ENCODE results near the gene PTPRM.

The PTPRM gene

GRCh38 chr18:8307960-8308359 is 740.8 kb downstream of the PTPRM start:
- no peak for DNase-seq

GRCh38 chr18:8313043-8313442 is 745.9 kb downstream of the PTPRM start:
- DNase-seq, result no peak

- DNase-seq, result no peak
These were observed 747.0 kb downstream of the PTPRM start for GRCh38 chr18:8314124-8314523.

GRCh38 chr18:8319798-8320489 is 752.8 kb downstream of the PTPRM start:
- DNase-seq, result no peak

GRCh38 chr18:8322486-8322885 is 755.4 kb downstream of the PTPRM start:
- DNase-seq, result no peak

- no peak for DNase-seq
These were observed 757.4 kb downstream of the PTPRM start for GRCh38 chr18:8324343-8325065.

- DNase-seq, result no peak
These were observed 759.8 kb downstream of the PTPRM start for GRCh38 chr18:8326763-8327394.

GRCh38 chr18:8328126-8328525 is 761.0 kb downstream of the PTPRM start:
- DNase-seq, result no peak

GRCh38 chr18:8329186-8329771 is 762.2 kb downstream of the PTPRM start:
- no peak for DNase-seq

GRCh38 chr18:8330575-8330974 is 763.5 kb downstream of the PTPRM start:
- no peak for DNase-seq

GRCh38 chr18:8332286-8332685 is 765.2 kb downstream of the PTPRM start:
- DNase-seq, result no peak

GRCh38 chr18:8333961-8334360 is 766.8 kb downstream of the PTPRM start:
- DNase-seq, result no peak

- no peak for DNase-seq
These were observed 770.1 kb downstream of the PTPRM start for GRCh38 chr18:8337211-8337610.

GRCh38 chr18:8339210-8339609 is 772.1 kb downstream of the PTPRM start:
- no peak for DNase-seq

GRCh38 chr18:8339952-8340351 is 772.8 kb downstream of the PTPRM start:
- no peak for DNase-seq

- no peak for DNase-seq
These were observed 774.5 kb downstream of the PTPRM start for GRCh38 chr18:8341481-8342230.

GRCh38 chr18:8348051-8348720 is 781.1 kb downstream of the PTPRM start:
- DNase-seq, result peak; percentile 66

- DNase-seq, result no peak
These were observed 782.6 kb downstream of the PTPRM start for GRCh38 chr18:8349608-8350323.

GRCh38 chr18:8350628-8351027 is 783.5 kb downstream of the PTPRM start:
- no peak for DNase-seq

GRCh38 chr18:8351161-8351560 is 784.0 kb downstream of the PTPRM start:
- no peak for DNase-seq

GRCh38 chr18:8354304-8354703 is 787.2 kb downstream of the PTPRM start:
- DNase-seq, result no peak

- no peak for DNase-seq
These were observed 788.9 kb downstream of the PTPRM start for GRCh38 chr18:8356001-8356400.

Measured in DMS153 (cell line).